Stimulated activated CD4-positive, alpha-beta T cell treated with anti-CD3 and anti-CD28 coated beads, Interleukin-12 subunit alpha, Interleukin-12 subunit beta, amount 100 ng/mL, for 24 hours (primary cell): ENCODE results near the gene SEC61G.

Source experiments
- DNase-seq, 2 experiments: peaks; one replicate each; pipeline ENCODE4 v3.0.0-alpha.2; 2020; ENCODE audit warnings: low read depth in 2 of 2

Gene SEC61G

GRCh38 chr7:54758702-54759592 lies at the start of gene SEC61G:
Gene SEC61G, minus strand, starts transcription at chr7:54759211. Its CDS starts 1,623 bp downstream, at chr7:54757588.
- DNase-seq, result peak; percentile 93 to 94

DNA sequence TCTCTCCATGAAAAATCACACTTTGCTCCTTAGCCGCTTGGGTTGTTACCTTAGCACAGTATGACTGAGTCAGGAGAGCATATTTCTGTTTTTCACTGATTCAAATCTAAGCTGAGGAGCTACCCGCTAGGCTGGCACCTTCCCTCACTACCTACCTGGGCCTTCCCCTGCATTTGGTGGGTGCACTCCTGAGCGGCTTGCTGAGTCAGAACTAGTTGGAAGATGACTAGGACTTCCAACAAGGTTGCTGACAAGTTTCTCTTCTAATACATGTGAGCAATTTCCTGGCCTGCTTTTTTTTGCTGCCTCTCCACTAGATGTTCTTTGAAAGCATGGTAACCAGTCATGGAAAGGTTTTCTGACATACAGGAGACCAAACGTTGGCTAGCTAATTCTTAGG lies 43.8 kb upstream of the SEC61G start:
- DNase-seq, result no peak

DNA sequence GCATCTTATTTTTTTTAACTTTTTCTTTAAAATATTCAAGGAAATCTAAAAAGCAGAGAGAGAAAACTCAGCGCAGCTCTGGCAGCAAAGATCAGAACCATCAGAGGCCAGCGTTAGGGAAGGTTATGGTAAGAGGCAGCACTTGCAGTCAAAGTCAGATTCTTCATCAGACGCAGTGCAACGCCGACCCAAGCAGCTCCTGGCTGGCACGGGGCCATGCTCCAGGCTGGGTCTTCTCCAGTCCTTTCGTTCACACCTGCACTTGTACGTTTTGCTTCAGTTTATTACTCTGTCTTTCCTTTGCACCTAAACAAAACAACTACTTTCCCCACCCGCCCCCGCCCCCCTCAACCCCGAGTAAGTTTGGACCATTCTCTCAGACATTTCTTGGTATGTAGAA lies 43.1 kb upstream of the SEC61G start:
- DNase-seq, result no peak

GRCh38 chr7:54799792-54800191 lies 40.8 kb upstream of the SEC61G start:
- DNase-seq, result no peak

DNA sequence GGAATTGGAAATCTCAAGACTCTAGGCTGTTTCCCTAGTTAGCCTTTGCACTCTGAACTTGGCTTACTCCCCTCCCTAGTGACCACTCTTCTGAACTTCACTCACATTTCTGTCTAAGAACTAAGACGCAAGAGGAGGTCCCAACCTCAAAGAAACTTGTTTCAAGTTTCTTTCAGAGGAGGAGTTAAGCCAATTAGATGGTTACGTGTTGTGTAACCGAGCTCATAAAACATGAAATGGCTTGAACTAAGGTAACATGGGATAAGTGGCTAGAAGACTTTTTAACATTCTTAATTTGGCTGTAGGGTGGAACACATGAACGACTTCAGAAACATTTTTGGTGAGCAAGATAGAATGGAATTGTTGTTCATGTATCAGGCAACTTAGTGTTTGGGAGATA lies 39.5 kb upstream of the SEC61G start:
- no peak for DNase-seq

- DNase-seq, result no peak
Observed at GRCh38 chr7:54796853-54797252, 37.8 kb upstream of the SEC61G start.

GRCh38 chr7:54796150-54796549 lies 37.1 kb upstream of the SEC61G start:
- no peak for DNase-seq

GRCh38 chr7:54792383-54792782 lies 33.4 kb upstream of the SEC61G start:
- no peak for DNase-seq

- no peak for DNase-seq
Observed at GRCh38 chr7:54788664-54789063, 29.7 kb upstream of the SEC61G start.

- no peak for DNase-seq
Observed at GRCh38 chr7:54785261-54785660, 26.2 kb upstream of the SEC61G start.

- DNase-seq, result no peak
Observed at GRCh38 chr7:54783952-54784351, 24.9 kb upstream of the SEC61G start.

GRCh38 chr7:54782829-54783228 lies 23.8 kb upstream of the SEC61G start:
- DNase-seq, result no peak

DNA sequence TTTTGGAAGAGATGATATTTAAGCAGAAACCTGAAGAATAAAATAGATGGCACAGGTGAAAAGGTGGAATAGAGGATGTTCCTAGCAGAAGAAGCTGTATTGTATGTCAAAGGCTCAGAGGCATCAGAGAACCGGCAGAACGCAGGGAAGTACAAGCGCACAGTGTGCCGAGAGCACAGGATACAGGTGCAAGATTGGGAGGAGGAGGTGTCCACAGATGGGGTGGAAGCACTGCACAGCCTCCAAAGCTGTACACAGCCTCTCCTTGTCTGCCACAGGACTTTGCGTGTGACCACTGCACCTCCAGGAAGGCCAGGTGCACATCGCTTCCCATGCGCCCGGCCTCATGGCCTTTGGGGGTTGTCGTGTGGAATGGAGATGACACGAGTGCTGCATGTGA lies 23.3 kb upstream of the SEC61G start:
- DNase-seq, result no peak

GRCh38 chr7:54781134-54781920 lies 22.3 kb upstream of the SEC61G start:
- no peak for DNase-seq

GRCh38 chr7:54780490-54780889 lies 21.5 kb upstream of the SEC61G start:
- no peak for DNase-seq

DNA sequence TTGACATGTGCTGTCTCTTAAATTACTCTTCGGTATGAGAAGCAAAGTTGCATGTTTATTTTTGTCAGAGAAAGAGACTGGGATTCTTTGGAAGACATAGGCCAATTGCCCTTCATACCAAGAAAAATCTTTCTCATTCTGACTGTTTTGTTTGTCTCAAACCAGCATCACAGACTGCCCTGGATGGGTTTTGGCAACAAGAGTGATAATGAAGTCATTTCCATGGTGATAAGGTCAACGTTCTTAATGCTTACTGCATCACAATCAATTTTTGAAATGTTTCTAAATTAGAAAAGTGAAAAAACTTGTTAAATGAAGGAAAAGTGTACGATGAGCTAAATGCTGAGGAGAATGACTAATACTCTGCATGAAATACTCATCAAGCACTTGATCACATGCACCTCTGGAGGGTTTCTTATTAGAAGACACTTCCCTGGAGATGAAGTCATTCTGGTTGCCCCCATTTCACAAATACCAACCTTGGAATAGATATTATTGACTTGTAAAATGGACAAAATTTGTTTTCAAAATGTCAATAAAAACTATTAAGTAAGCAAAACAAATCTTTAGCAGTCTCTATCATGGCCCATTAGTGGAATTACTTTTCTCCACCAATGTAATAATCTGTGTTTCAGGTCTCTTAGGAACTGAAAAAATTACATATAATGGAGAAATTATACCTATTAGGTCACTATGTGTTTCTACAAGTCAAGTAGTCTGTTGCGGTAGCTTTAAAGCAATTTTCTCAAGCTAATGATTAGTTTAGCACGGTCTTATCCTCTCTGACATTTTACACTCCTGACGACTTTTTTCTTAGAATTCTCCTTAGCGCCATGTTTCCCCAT lies 19.9 kb upstream of the SEC61G start:
- DNase-seq, result no peak

DNA sequence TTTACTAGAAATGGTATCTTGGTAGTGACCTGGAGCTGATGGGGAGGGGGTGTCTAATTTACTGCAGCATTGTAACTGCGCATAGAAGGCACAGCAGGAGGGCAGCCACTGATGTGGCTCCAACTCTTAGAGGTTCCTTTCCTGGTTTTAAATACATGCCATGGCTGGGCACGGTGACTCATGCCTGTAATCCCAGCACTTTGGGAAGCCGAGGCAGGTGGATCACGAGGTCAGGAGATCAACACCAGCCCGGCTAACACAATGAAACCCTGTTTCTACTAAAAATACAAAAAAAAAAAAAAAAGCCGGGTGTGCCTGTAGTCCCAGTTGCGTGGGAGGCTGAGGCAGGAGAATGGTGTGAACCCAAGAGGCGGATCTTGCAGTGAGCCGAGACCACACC lies 19.2 kb upstream of the SEC61G start:
- no peak for DNase-seq

DNA sequence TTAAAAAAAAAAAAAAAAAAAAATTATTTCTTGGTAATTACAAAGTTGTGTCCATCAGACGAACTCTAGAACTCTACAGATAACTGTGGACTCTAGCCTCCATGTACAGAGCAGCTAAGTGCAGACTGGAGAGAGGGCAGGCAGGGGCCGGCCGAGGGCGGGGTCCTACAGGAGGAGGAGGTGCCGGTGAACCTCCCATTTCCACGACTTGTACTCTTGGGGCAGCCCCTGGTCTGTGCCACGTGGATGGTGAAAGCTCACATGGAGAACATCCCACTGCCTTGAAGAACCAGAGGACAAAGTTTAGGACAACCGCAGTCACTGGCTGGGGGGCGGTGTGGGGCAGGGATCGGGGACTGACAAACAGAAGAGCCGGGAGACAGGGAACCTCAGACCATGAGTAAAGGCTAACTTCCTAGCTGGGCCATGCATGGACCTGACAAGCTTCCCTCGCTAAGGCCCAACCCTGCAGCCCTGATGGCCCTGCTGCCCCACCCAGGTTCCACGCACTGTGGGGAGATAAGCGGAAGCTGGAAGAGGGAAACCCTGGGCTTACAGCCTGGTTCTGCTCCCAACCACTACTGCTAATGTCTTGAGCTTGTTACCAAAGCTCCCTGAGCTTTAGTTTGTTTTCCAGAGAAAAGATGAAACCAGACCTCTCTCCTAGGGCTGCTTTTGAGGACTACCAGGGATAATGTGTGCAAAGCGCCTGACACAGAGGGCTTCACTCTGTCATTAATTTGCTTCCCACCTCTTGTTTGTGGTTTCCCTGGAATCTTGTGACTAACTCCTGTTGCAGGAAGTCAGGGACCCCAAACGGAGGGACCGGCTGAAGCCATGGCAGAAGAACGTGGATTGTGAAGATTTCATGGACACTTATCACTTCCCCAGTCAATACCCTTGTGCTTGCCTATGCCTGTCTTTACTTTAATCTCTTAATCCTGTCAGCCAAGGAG lies 16.1 kb upstream of the SEC61G start:
- no peak for DNase-seq

DNA sequence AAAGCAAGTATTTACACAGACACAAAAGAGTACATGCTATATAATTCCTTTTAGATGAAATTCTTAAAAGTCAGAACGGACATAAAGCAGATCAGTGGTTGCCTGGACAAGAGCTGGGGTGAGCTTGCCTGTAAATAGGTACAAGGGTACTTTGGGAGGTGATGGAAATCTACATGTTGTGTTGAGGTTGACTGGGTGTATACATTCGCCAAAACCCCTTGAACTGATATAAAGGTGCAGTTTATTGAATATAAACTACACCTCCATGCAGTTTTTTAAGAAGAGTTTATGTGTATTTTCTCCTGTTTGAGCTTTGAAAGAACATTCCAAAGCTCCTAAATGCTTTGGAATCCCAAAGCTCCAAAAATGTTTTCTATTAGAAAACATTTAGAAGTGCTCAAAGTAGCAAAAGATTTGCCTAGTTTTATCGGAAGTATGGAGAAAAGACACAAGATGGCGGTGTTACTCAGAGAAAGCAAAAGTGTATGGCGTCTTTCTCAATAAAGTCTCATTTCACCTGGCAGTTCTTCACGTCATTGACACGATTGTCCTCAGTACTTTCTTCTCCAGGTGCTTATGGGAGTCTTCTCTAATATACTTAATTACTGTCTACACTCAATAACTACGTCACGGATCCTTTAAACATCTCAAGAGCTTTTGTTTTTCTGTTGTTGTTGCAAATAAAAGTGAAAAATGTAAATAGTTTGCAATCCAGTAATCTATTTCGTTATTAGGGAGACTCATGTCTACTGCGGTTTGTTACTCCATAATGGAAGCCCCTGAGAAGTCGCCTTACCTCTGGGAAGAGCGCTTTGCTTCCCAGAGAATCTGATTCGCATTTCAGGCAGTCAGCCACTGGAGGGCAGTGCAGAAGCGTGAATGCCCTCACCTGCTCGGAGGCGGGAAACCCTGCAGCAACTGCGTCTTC lies 14.7 kb upstream of the SEC61G start:
- DNase-seq, result peak; percentile 45 to 69

GRCh38 chr7:54769203-54769602 lies 10.2 kb upstream of the SEC61G start:
- no peak for DNase-seq
